K562 (cell line): ENCODE results near the gene FAM234B. TPM values are rescaled to one million over a fixed set of nuclear protein-coding genes. Genes with fewer than 3 reads are reported as not detected.

ENCODE experiments used
- ATAC-seq: fragments of 200-7000 bp; cut with Tn5 transposase; 3 replicates; pipeline ENCODE4 v1.9.1; 2020; ENCODE audit warnings: moderate library complexity
- BruUV-seq: library from RNA; stranded (reverse); fragments of 400-500 nt; replicated peaks from 2 replicates; lab custom pipeline; 2021; lab: Mats Ljungman, UMichigan
- CTCF ChIA-PET: fragments of 300-600 bp; formaldehyde crosslinking; extraction: SDS; loops from one replicate; lab custom pipeline; 2021; ENCODE audit warnings: low intra/inter-chr PET ratio; lab: Yijun Ruan, JAX
- POLR2A ChIA-PET: fragments of 300-600, 350-650 bp; sonication (Branson Sonifier 250); formaldehyde crosslinking; extraction: SDS; loops from one replicate; lab custom pipeline; 2021; ENCODE audit warnings: antibody characterized with exemption, inconsistent platforms; lab: Yijun Ruan, JAX
- DNase-seq, 4 experiments: peaks; one replicate each; pipeline versions ENCODE4 v3.0.0 to v3.0.0-alpha.2; 2011 to 2018; ENCODE audit warnings: low spot score in 3 of 4, mixed read lengths in 3 of 4; ENCODE audit errors: extremely low read depth in 1 of 4
- FAIRE-seq: peaks from 2 replicates; lab custom pipeline; 2011; peaks lifted over from hg19 to GRCh38; lab: Jason Lieb, UNC
- H2AFZ ChIP-seq: 2 replicates; pipeline ENCODE4 v1.6.0; 2011; ENCODE audit warnings: low read depth, low read length, control low read depth, inconsistent platforms
- H3K27ac ChIP-seq: fragments of 200-600 bp; 3 replicates; pipeline ENCODE4 v1.8.0; 2011; ENCODE audit warnings: low read depth, mild to moderate bottlenecking, control low read depth, inconsistent platforms, low read length, moderate library complexity, mixed read lengths; ENCODE audit errors: extremely low read depth
- H3K27me3 ChIP-seq, 2 experiments: fragments of 300-600 bp in 1 of 2; 2 replicates in 1 of 2; 3 replicates in 1 of 2; pipeline versions ENCODE4 v1.6.0 to v1.8.0; 2011; ENCODE audit warnings: inconsistent platforms in 2 of 2, low read length in 2 of 2, mild to moderate bottlenecking in 1 of 2, mixed read lengths in 1 of 2, moderate library complexity in 1 of 2; ENCODE audit not compliant: control insufficient read depth in 2 of 2, insufficient read depth in 2 of 2
- H3K36me3 ChIP-seq: fragments of 300-600 bp; 3 replicates; pipeline ENCODE4 v1.8.0; 2011; ENCODE audit warnings: mild to moderate bottlenecking, low read length, inconsistent platforms; ENCODE audit not compliant: control insufficient read depth, insufficient read depth
- H3K4me1 ChIP-seq, 2 experiments: fragments of 200-600 bp in 1 of 2; replicated peaks in 1 of 2; 2 replicates in 1 of 2; 3 replicates in 1 of 2; pipeline versions ENCODE4 v1.5.1 to v1.8.0; 2011; ENCODE audit warnings: inconsistent platforms in 2 of 2, low read length in 2 of 2, mild to moderate bottlenecking in 1 of 2, mixed read lengths in 1 of 2, moderate library complexity in 1 of 2; ENCODE audit not compliant: control insufficient read depth in 2 of 2, insufficient read depth in 2 of 2
- H3K4me2 ChIP-seq: 2 replicates; pipeline ENCODE4 v1.6.1; 2011; ENCODE audit warnings: low read length, control low read depth, inconsistent platforms, mixed read lengths; ENCODE audit not compliant: insufficient read depth
- H3K4me3 ChIP-seq: fragments of 200-600 bp; sonication (generic), shearing (Covaris generic); 2 replicates; pipeline ENCODE4 v1.5.1; 2016; ENCODE audit warnings: control low read depth, inconsistent platforms
- H3K79me2 ChIP-seq: fragments of 200-600 bp; 3 replicates; pipeline ENCODE4 v1.8.0; 2011; ENCODE audit warnings: low read length, inconsistent platforms; ENCODE audit not compliant: control insufficient read depth, insufficient read depth
- H3K9ac ChIP-seq, 2 experiments: 2 replicates each; pipeline versions ENCODE4 v1.6.0 to v1.6.1; 2011; ENCODE audit warnings: low read depth in 2 of 2, low read length in 2 of 2, control low read depth in 1 of 2, inconsistent platforms in 1 of 2, mild to moderate bottlenecking in 1 of 2, mixed read lengths in 1 of 2; ENCODE audit not compliant: insufficient read depth in 1 of 2
- H3K9me1 ChIP-seq: one replicate; pipeline ENCODE4 v1.6.0; 2011; ENCODE audit warnings: inconsistent platforms, mild to moderate bottlenecking, low read length, moderate library complexity; ENCODE audit not compliant: control insufficient read depth, insufficient read depth
- H3K9me3 ChIP-seq: replicated peaks from 2 replicates; pipeline ENCODE4 v1.5.1; 2011; ENCODE audit warnings: low read depth, low read length, inconsistent platforms; ENCODE audit not compliant: control insufficient read depth, insufficient read depth
- H4K20me1 ChIP-seq: replicated peaks from 2 replicates; pipeline ENCODE4 v1.6.1; 2011; ENCODE audit warnings: low read length, inconsistent platforms, mixed read lengths; ENCODE audit not compliant: control insufficient read depth, insufficient read depth
- E2F4 ChIP-seq: sonication (generic); formaldehyde crosslinking; IDR thresholded peaks from 2 replicates; pipeline ENCODE4 v1.8.0; 2022; ENCODE audit warnings: mild to moderate bottlenecking, low read depth, missing genetic modification reagents
- FOXM1 ChIP-seq, 2 experiments: fragments of 450-650 bp in 1 of 2; sonication (generic) in 1 of 2; formaldehyde crosslinking in 1 of 2; IDR thresholded peaks; 2 replicates each; pipeline versions ENCODE4 v1.6.1 to v1.9.0; 2017 to 2022; ENCODE audit warnings: low read depth in 2 of 2, mild to moderate bottlenecking in 2 of 2, missing genetic modification reagents in 1 of 2, moderate library complexity in 1 of 2
- HDAC3 ChIP-seq: fragments of 450-650 bp; IDR thresholded peaks from 2 replicates; pipeline ENCODE4 v1.6.1; 2018; ENCODE audit warnings: borderline replicate concordance, mild to moderate bottlenecking, moderate library complexity; ENCODE audit not compliant: partially characterized antibody
- RBM22 ChIP-seq: fragments of 200-400 bp; formaldehyde crosslinking; IDR thresholded peaks from 2 replicates; pipeline ENCODE4 v1.6.1; 2018; ENCODE audit warnings: low read length, low read depth; ENCODE audit not compliant: poor library complexity, severe bottlenecking
- ZBTB49 ChIP-seq: sonication (generic); formaldehyde crosslinking; IDR thresholded peaks from 2 replicates; pipeline ENCODE4 v1.8.0; 2022; ENCODE audit warnings: missing genetic modification reagents, mild to moderate bottlenecking, borderline replicate concordance
- ZFPM2 ChIP-seq: fragments of 250-450 bp; sonication (Bioruptor Pico); IDR thresholded peaks from 2 replicates; pipeline ENCODE4 v1.5.1; 2022; ENCODE audit warnings: mild to moderate bottlenecking
- WGBS: fragments of 100-300 bp; shearing (Covaris generic); methylation state at CpG from one replicate; pipeline ENCODE4 v1.1.6; 2016; ENCODE audit warnings: low coverage, mixed read lengths; ENCODE audit not compliant: insufficient coverage; ENCODE audit errors: missing lambda C conversion rate; 5-methylcytosine and 5-hydroxymethylcytosine counted together
- in situ Hi-C: fragments of 300-500 bp; cut with MboI; formaldehyde crosslinking; loops from 4 replicates; pipeline ENCODE4 v1.15.0; 2018; ENCODE audit warnings: inconsistent platforms, mixed read lengths
- intact Hi-C: fragments of 100-400 bp; cut with micrococcal nuclease; formaldehyde crosslinking; loops from 2 replicates; pipeline ENCODE4 v1.14.2; 2022
- polyA plus RNA-seq, 8 experiments: library from polyadenylated mRNA; depleted of rRNA in 4 of 8; stranded (reverse) in 5 of 8; unstranded in 3 of 8; fragments of >200 nt; fragmentation: Nextera tagmentation in 2 of 8; fragmentation: Illumina TruSeq in 1 of 8; extraction: Ambion mirVana in 2 of 8; extraction: Trizol in 1 of 8; gene quantifications; 2 replicates each; pipeline versions ENCODE4 v1.2.1 to v1.2.3, GENCODE V29; 2011 to 2014; ENCODE audit warnings: inconsistent platforms in 1 of 8, missing spikeins in 1 of 8
- total RNA-seq, 7 experiments: library from RNA; depleted of rRNA in 6 of 7; stranded (reverse); fragments of >200 nt in 6 of 7; fragmentation: Illumina TruSeq in 2 of 7; extraction: Trizol in 2 of 7; gene quantifications; 2 replicates each; pipeline versions ENCODE4 v1.2.1 to v1.2.3, GENCODE V29; 2011 to 2021; ENCODE audit warnings: low replicate concordance in 1 of 7

Gene FAM234B
- total and polyA plus RNA-seq, 9 of the 15 experiments (the other 6 are each of a cell fraction or from before 2014, with no cell fraction given), result 1.00 to 4.3 (median 2.0) TPM

DNA sequence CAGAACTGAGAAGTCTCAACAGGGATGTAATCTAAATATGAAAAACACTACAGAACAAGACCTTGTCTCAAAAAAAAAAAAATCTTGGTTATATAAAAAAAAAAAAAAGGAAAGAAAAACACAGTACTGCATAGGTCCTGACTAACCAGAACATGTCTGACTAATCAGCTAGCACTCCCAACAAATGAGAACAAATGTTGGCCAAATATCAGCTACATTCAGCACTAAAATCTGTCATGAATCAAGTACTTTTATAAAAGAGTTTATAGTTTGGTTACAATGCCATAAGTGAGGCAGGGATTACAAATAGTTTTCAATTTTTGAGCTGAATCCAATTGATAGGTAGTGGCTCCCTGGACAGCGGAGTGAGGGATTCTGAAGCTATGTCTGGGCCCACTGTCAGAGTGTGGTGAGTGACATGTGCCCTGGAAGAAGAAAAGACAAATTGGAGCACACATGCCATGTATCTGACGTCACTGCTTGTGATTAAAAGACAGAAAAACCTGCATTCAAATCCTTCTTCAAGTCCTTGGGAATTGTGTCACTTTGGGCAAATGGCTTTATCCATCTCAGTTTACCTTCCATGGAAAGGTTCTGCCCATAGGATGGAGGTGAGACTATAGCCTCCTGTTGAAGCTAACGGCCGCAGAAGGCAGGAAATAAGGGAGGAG is 5.6 kb upstream of the FAM234B start (continued):
- no peak for TF ChIP-seq ZBTB49
- no peak for TF ChIP-seq ZFPM2 (CRISPR knock-in tag)
- TF ChIP-seq RBM22, result no peak

DNA sequence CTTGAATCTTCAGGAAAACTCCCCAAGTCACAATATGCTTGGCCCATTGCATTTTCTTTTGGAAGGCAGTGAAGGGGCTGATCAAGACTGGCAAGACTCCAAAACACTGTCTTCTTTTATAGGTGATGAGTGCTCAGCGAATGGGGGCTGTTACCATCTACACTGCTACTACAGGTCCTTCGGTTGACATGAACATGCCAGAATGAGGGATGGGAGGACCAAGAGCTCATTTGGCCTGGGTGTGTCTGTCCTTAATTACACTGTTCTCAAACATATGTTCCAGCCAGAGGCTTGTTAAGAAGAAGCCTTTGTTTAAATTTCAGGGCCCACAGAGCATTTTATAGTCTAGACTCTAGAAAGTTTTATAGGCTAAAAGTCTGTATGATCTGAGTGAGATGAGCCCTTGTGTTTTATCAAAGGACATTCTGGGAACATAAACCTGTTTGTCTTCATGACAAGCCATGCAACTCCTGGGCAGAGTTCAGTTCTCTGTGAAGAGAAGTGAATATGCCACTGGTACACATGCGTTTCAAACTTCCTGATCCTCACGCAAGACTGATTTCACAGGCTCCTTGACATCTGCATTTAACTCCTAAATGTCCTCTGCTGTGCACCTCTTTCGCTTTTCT is 4.7 kb upstream of the FAM234B start:
- ChIA-PET POLR2A (no interaction called here), CTCF (no interaction called here)
- no peaks in the 10 kb centered on the region for H3K79me2 ChIP-seq
- no peak overlapping the region for H3K9ac ChIP-seq
- H3K27ac ChIP-seq, result no peak overlapping the region
- intact Hi-C loops (no loop called here), in situ Hi-C loops (no loop called here)
- ATAC-seq (no peak), FAIRE-seq (no peak), DNase-seq (no peak)
- H4K20me1 ChIP-seq, result no peaks in the 10 kb centered on the region
- no peak overlapping the region for H3K4me3 ChIP-seq
- 25% methylated on average over 5 of the region's 5 CpGs for WGBS
- BruUV-seq, result no TSS peak
- H2AFZ ChIP-seq, result no peak overlapping the region
- no peak overlapping the region for H3K4me2 ChIP-seq
- H3K4me1 ChIP-seq, result peaks cover 0 to 7% of the 10 kb centered on the region in 2 experiments; a peak in 1 of 5 replicates
- H3K9me3 ChIP-seq, result no peaks in the 10 kb centered on the region
- no peak for TF ChIP-seq E2F4 (CRISPR knock-in tag)
- TF ChIP-seq FOXM1 (IDR thresholded peaks at IDR 0.05; ENCODE audit: low read depth), result no peak
- TF ChIP-seq FOXM1 (CRISPR knock-in tag; IDR thresholded peaks at IDR 0.05; ENCODE audit: low read depth), result no peak
- TF ChIP-seq HDAC3, result no peak
- no peaks in the 10 kb centered on the region for H3K9me1 ChIP-seq
- no peaks in the 10 kb centered on the region for H3K36me3 ChIP-seq
- H3K27me3 ChIP-seq, result no peaks in the 10 kb centered on the region
